Measurements from ENCODE around the gene FAM120A. TPM values are rescaled to one million over a fixed set of nuclear protein-coding genes. Genes with fewer than 3 reads are reported as not detected.

FAM120A gene
- polyA plus RNA-seq, 1 donor from 2014 or later = 8.9 TPM

DNA sequence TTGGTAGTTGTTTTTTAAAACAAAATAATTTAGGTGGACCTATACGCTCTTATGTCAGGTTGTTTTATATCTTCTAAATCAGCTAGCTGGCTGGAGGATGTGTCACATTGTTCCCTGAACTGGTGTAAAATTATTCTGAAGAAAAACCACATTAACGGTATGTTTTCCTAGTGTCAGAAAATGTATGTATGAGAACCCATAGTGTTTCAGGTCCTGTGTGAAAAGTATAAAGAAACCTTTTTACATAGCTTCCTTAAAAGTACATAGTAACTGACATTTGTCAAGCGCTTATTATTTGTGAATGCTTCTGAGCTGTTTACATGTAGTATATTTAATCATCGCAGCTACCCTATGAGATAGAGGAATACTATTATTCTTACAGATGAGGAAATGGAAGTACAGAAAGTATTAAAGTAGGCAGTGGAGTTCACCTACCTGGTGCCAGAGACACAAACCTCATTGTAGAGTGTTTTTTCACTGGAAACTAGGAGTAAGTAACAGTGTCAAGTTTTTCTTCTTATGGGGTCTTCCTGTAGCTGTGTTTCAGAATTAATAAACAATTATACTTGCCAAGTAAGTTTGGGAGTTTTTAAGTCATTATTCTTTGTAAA, 12.3 kb downstream of the FAM120A start:
- Histone ChIP-seq H3K9me2 (ENCODE audit: insufficient read depth, low read length) (no peaks in the 10 kb centered on the region), H3F3A (ENCODE audit: insufficient read depth, low read length, poor library complexity, severe bottlenecking) (no peaks in the 10 kb centered on the region), H3K79me2 (replicated peaks; ENCODE audit: insufficient read depth, low read length) (peaks cover 51% of the 10 kb centered on the region), H3K4me3 (ENCODE audit: low read length) (no peak overlapping the region), H3K9me3 (ENCODE audit: low read length) (no peaks in the 10 kb centered on the region), H3K9ac (ENCODE audit: low read length) (no peak overlapping the region), H2AFZ (ENCODE audit: low read depth, low read length) (no peak overlapping the region), H3K36me3 (ENCODE audit: insufficient read depth, low read length) (no peaks in the 10 kb centered on the region), H4K20me1 (ENCODE audit: insufficient read depth) (no peaks in the 10 kb centered on the region), H3K27ac (ENCODE audit: low read length) (no peak overlapping the region), H3K4me2 (ENCODE audit: low read length) (no peak overlapping the region), H3K27me3 (ENCODE audit: insufficient read depth, low read depth, low read length) (no peaks in the 10 kb centered on the region)
- TF ChIP-seq TAF1 (IDR thresholded peaks at IDR 0.05; ENCODE audit: low read depth) (no peak), SMC3 (conservative IDR thresholded peaks at IDR 0.05; ENCODE audit: poor library complexity) (no peak)
- TF ChIP-seq, protein P1, sequence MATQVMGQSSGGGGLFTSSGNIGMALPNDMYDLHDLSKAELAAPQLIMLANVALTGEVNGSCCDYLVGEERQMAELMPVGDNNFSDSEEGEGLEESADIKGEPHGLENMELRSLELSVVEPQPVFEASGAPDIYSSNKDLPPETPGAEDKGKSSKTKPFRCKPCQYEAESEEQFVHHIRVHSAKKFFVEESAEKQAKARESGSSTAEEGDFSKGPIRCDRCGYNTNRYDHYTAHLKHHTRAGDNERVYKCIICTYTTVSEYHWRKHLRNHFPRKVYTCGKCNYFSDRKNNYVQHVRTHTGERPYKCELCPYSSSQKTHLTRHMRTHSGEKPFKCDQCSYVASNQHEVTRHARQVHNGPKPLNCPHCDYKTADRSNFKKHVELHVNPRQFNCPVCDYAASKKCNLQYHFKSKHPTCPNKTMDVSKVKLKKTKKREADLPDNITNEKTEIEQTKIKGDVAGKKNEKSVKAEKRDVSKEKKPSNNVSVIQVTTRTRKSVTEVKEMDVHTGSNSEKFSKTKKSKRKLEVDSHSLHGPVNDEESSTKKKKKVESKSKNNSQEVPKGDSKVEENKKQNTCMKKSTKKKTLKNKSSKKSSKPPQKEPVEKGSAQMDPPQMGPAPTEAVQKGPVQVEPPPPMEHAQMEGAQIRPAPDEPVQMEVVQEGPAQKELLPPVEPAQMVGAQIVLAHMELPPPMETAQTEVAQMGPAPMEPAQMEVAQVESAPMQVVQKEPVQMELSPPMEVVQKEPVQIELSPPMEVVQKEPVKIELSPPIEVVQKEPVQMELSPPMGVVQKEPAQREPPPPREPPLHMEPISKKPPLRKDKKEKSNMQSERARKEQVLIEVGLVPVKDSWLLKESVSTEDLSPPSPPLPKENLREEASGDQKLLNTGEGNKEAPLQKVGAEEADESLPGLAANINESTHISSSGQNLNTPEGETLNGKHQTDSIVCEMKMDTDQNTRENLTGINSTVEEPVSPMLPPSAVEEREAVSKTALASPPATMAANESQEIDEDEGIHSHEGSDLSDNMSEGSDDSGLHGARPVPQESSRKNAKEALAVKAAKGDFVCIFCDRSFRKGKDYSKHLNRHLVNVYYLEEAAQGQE (IDR thresholded peaks at IDR 0.05; ENCODE audit: borderline replicate concordance) = no peak

DNA sequence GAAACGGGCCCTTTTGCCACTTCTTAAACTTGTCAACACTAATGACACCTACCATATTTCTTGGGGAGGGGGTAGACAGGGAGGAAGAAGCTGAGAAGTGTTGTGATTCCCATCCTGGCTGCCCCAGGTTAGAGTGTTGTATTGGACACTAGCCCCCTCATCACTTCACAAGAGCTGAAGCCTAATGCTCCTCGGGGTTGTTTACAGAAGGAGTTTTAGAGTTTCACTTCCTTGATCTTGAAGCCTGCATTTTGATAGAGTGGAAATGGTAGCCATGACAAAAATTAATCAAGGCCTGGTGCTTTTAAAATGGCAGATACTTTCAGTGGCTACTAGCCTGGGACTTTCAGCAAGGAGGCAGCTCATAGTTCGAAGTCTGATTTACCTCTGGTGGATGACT, 12.9 kb downstream of the FAM120A start:
- Histone ChIP-seq H3K9me2 (ENCODE audit: insufficient read depth, low read length) (no peaks in the 10 kb centered on the region), H3F3A (ENCODE audit: insufficient read depth, low read length, poor library complexity, severe bottlenecking) (no peaks in the 10 kb centered on the region), H3K27ac (ENCODE audit: low read length) (no peak overlapping the region), H3K4me3 (ENCODE audit: low read length) (no peak overlapping the region), H4K20me1 (ENCODE audit: insufficient read depth) (no peaks in the 10 kb centered on the region), H3K27me3 (ENCODE audit: insufficient read depth, low read depth, low read length) (no peaks in the 10 kb centered on the region), H3K36me3 (ENCODE audit: insufficient read depth, low read length) (no peaks in the 10 kb centered on the region), H2AFZ (ENCODE audit: low read depth, low read length) (no peak overlapping the region), H3K79me2 (replicated peaks; ENCODE audit: insufficient read depth, low read length) (peaks cover 51% of the 10 kb centered on the region), H3K9me3 (ENCODE audit: low read length) (no peaks in the 10 kb centered on the region), H3K4me2 (ENCODE audit: low read length) (no peak overlapping the region), H3K9ac (ENCODE audit: low read length) (no peak overlapping the region)
- TF ChIP-seq EP300 (conservative IDR thresholded peaks at IDR 0.05; ENCODE audit: poor library complexity, severe bottlenecking) (no peak), MXI1 (conservative IDR thresholded peaks at IDR 0.05; ENCODE audit: poor library complexity, severe bottlenecking) (no peak), RAD21 (conservative IDR thresholded peaks at IDR 0.05) (no peak), TAF1 (IDR thresholded peaks at IDR 0.05; ENCODE audit: low read depth) (no peak), SMC3 (conservative IDR thresholded peaks at IDR 0.05; ENCODE audit: poor library complexity) (no peak), EZH2 (IDR thresholded peaks at IDR 0.05; ENCODE audit: borderline replicate concordance, insufficient read depth, low read length, poor library complexity, severe bottlenecking) (no peak), POLR2AphosphoS5 (IDR thresholded peaks at IDR 0.05) (no peak)
- TF ChIP-seq, protein P2, sequence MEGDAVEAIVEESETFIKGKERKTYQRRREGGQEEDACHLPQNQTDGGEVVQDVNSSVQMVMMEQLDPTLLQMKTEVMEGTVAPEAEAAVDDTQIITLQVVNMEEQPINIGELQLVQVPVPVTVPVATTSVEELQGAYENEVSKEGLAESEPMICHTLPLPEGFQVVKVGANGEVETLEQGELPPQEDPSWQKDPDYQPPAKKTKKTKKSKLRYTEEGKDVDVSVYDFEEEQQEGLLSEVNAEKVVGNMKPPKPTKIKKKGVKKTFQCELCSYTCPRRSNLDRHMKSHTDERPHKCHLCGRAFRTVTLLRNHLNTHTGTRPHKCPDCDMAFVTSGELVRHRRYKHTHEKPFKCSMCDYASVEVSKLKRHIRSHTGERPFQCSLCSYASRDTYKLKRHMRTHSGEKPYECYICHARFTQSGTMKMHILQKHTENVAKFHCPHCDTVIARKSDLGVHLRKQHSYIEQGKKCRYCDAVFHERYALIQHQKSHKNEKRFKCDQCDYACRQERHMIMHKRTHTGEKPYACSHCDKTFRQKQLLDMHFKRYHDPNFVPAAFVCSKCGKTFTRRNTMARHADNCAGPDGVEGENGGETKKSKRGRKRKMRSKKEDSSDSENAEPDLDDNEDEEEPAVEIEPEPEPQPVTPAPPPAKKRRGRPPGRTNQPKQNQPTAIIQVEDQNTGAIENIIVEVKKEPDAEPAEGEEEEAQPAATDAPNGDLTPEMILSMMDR (IDR thresholded peaks at IDR 0.05; ENCODE audit: poor library complexity, severe bottlenecking) = no peak
- TF ChIP-seq, protein P1 (IDR thresholded peaks at IDR 0.05; ENCODE audit: borderline replicate concordance) = no peak

Measured in neural cell (in vitro differentiated cells).